HG03558 (cell line): Measurements from ENCODE around the gene RNF144B.

Experiments used
- ATAC-seq: cut with Tn5 transposase; IDR thresholded peaks from one replicate; pipeline ENCODE4 v1.9.1; 2021; ENCODE audit warnings: moderate number of reproducible peaks; ENCODE audit not compliant: unreplicated experiment; ENCODE audit errors: extremely low read depth

RNF144B gene

GRCh38 chr6:18503593-18504231, 116.6 kb downstream of the RNF144B start:
- no peak for ATAC-seq

- ATAC-seq: no peak
These were observed 117.1 kb downstream of the RNF144B start for GRCh38 chr6:18504232-18504596.

- no peak for ATAC-seq
These were observed 119.3 kb downstream of the RNF144B start for GRCh38 chr6:18506382-18507017.

GRCh38 chr6:18507018-18507415, 119.9 kb downstream of the RNF144B start:
- no peak for ATAC-seq

GRCh38 chr6:18507561-18507960, 120.4 kb downstream of the RNF144B start:
- ATAC-seq: no peak

GRCh38 chr6:18509871-18510643, 122.9 kb downstream of the RNF144B start:
- ATAC-seq: no peak

- ATAC-seq: no peak
These were observed 123.5 kb downstream of the RNF144B start for GRCh38 chr6:18510644-18511033.

GRCh38 chr6:18511211-18511610, 124.1 kb downstream of the RNF144B start:
- no peak for ATAC-seq

GRCh38 chr6:18513253-18513798, 126.2 kb downstream of the RNF144B start:
- no peak for ATAC-seq

- no peak for ATAC-seq
These were observed 127.0 kb downstream of the RNF144B start for GRCh38 chr6:18514180-18514579.

GRCh38 chr6:18515767-18516166, 128.6 kb downstream of the RNF144B start:
- ATAC-seq: no peak
